Activated CD8-positive, alpha-beta memory T cell treated with anti-CD3 and anti-CD28 coated beads for 24 hours (primary cell): ENCODE results near the gene SH3BP5.
A peak's percentile ranks its signal among the peaks of the same experiment; 100 is the strongest.

Experiments used
- DNase-seq: peaks from one replicate; pipeline ENCODE4 v3.0.0-alpha.2; 2020

Gene SH3BP5

GRCh38 chr3:15295506-15295905 is 36.9 kb downstream of the SH3BP5 start:
- DNase-seq = no peak

GRCh38 chr3:15294929-15295328 is 37.5 kb downstream of the SH3BP5 start:
- DNase-seq = no peak

- no peak for DNase-seq
Observed at GRCh38 chr3:15292765-15293522, 39.4 kb downstream of the SH3BP5 start.

GRCh38 chr3:15291589-15292541 is 40.5 kb downstream of the SH3BP5 start:
- peak; percentile 77 for DNase-seq

GRCh38 chr3:15290736-15291135 is 41.6 kb downstream of the SH3BP5 start:
- no peak for DNase-seq

- DNase-seq = no peak
Observed at GRCh38 chr3:15289661-15290060, 42.7 kb downstream of the SH3BP5 start.

- DNase-seq = no peak
Observed at GRCh38 chr3:15288331-15289035, 43.9 kb downstream of the SH3BP5 start.

- no peak for DNase-seq
Observed at GRCh38 chr3:15287565-15288330, 44.6 kb downstream of the SH3BP5 start.

GRCh38 chr3:15286022-15286421 is 46.4 kb downstream of the SH3BP5 start:
- no peak for DNase-seq

GRCh38 chr3:15284121-15284889 is 48.1 kb downstream of the SH3BP5 start:
- no peak for DNase-seq

- DNase-seq = no peak
Observed at GRCh38 chr3:15283702-15284101, 48.7 kb downstream of the SH3BP5 start.

GRCh38 chr3:15281817-15282216 is 50.6 kb downstream of the SH3BP5 start:
- DNase-seq = no peak

- no peak for DNase-seq
Observed at GRCh38 chr3:15280853-15281532, 51.4 kb downstream of the SH3BP5 start.

- no peak for DNase-seq
Observed at GRCh38 chr3:15279671-15280402, 52.5 kb downstream of the SH3BP5 start.

GRCh38 chr3:15279205-15279604 is 53.2 kb downstream of the SH3BP5 start:
- DNase-seq = no peak

GRCh38 chr3:15277861-15278500 is 54.4 kb downstream of the SH3BP5 start:
- no peak for DNase-seq

- peak; percentile 53 for DNase-seq
Observed at GRCh38 chr3:15276028-15276724, 56.2 kb downstream of the SH3BP5 start.

GRCh38 chr3:15273227-15273626 is 59.2 kb downstream of the SH3BP5 start:
- peak; percentile 49 for DNase-seq
